Endodermal cell (in vitro differentiated cells): ENCODE results near the gene GOLGA8T. TPM values are rescaled to one million over a fixed set of nuclear protein-coding genes. Genes with fewer than 3 reads are reported as not detected.
"Not testable (repeated sequence)": the region's sequence is repeated elsewhere in the genome, so short reads cannot be mapped to it uniquely, and the experiment has no call there.

ENCODE experiments used
- DNase-seq: peaks from one replicate; pipeline ENCODE4 v3.0.0-alpha.2; 2017
- H3K27ac ChIP-seq: 2 replicates; pipeline ENCODE4 v1.5.1; 2013; ENCODE audit warnings: mild to moderate bottlenecking, low read depth, low read length, moderate library complexity
- H3K27me3 ChIP-seq: 2 replicates; pipeline ENCODE4 v1.6.1; 2013; ENCODE audit warnings: mild to moderate bottlenecking, low read length, moderate library complexity; ENCODE audit not compliant: insufficient read depth, control insufficient read depth, poor library complexity, severe bottlenecking
- H3K36me3 ChIP-seq: 2 replicates; pipeline ENCODE4 v1.7.0; 2013; ENCODE audit warnings: mild to moderate bottlenecking, low read length, moderate library complexity; ENCODE audit not compliant: control insufficient read depth, insufficient read depth
- H3K4me1 ChIP-seq: one replicate; pipeline ENCODE4 v1.7.0; 2013; ENCODE audit warnings: low read length; ENCODE audit not compliant: control insufficient read depth, insufficient read depth
- H3K4me3 ChIP-seq: 2 replicates; pipeline ENCODE4 v1.5.1; 2013; ENCODE audit warnings: mild to moderate bottlenecking, low read length, moderate library complexity
- H3K9ac ChIP-seq: 2 replicates; pipeline ENCODE4 v1.6.1; 2013; ENCODE audit warnings: mild to moderate bottlenecking, low read length, moderate library complexity; ENCODE audit not compliant: poor library complexity, severe bottlenecking; ENCODE audit errors: extremely low read depth
- H3K9me3 ChIP-seq: 2 replicates; pipeline ENCODE4 v1.6.1; 2013; ENCODE audit warnings: mild to moderate bottlenecking, low read length, moderate library complexity; ENCODE audit not compliant: control insufficient read depth
- H3K27ac Mint-ChIP-seq: 2 replicates; pipeline ENCODE4 v1.8.0; 2020; ENCODE audit warnings: mixed read lengths
- H3K27me3 Mint-ChIP-seq: 2 replicates; pipeline ENCODE4 v1.8.0; 2021; ENCODE audit warnings: mild to moderate bottlenecking, mixed read lengths; ENCODE audit not compliant: insufficient read depth
- H3K36me3 Mint-ChIP-seq: 2 replicates; pipeline ENCODE4 v1.8.0; 2020; ENCODE audit warnings: low read depth, mixed read lengths
- H3K4me1 Mint-ChIP-seq: 2 replicates; pipeline ENCODE4 v1.8.0; 2020; ENCODE audit warnings: mixed read lengths
- H3K4me3 Mint-ChIP-seq: 2 replicates; pipeline ENCODE4 v1.8.0; 2020; ENCODE audit warnings: mild to moderate bottlenecking, moderate library complexity, mixed read lengths
- H3K9me3 Mint-ChIP-seq: 2 replicates; pipeline ENCODE4 v1.8.0; 2020; ENCODE audit warnings: mild to moderate bottlenecking, mixed read lengths
- WGBS, 2 experiments: methylation state at CpG; one replicate each; pipeline versions ENCODE4 v1.1.5 to v1.1.7; 2013; ENCODE audit warnings: missing lambda C conversion rate in 2 of 2, mixed read lengths in 1 of 2; ENCODE audit not compliant: insufficient coverage in 1 of 2, insufficient read length in 1 of 2; 5-methylcytosine and 5-hydroxymethylcytosine counted together
- long read RNA-seq, 4 experiments: library from polyadenylated mRNA in 2 of 4; library from RNA in 1 of 4; library from capped mRNA in 1 of 4; stranded (forward) in 3 of 4; unstranded in 1 of 4; transcript quantifications; one replicate each; pipeline ENCODE4 v2.0.0, GENCODE V29; 2020 to 2021; ENCODE audit warnings: inconsistent platforms in 1 of 4
- polyA plus RNA-seq, 2 experiments: library from polyadenylated mRNA; stranded (reverse); fragments of 50-300 nt; gene quantifications; one replicate each; pipeline ENCODE4 v1.2.3, GENCODE V29; 2013
- total RNA-seq, 2 donors: library from RNA; stranded (reverse); fragmentation: NEBNext Ultra II Directional in 1 of 2; extraction: Animal tissue kit (Norgen Biotek cat#: 25700) in 1 of 2; gene quantifications; 2 replicates in 1 of 2; 3 replicates in 1 of 2; pipeline ENCODE4 v1.2.1, GENCODE V29; 2021

GOLGA8T gene
- under 1 TPM; 0.20 to 0.58 TPM for total RNA-seq
- 0.68 TPM for polyA plus RNA-seq (2013, experiment 1 of 2)
- 0.50 TPM for polyA plus RNA-seq (2013, experiment 2 of 2)
- long read RNA-seq, experiment 1, result 0 reads
- long read RNA-seq, experiment 2, result 0 reads
- long read RNA-seq, experiment 3, result 0 reads
- long read RNA-seq, experiment 4, result 0 reads

GRCh38 chr15:30134751-30135150 lies at the start of gene GOLGA8T:
TSS of gene GOLGA8T (plus strand) at chr15:30135051. CDS start at chr15:30135149, 98 bp downstream.
- DNase-seq, H3K36me3 ChIP-seq, H3K9ac ChIP-seq, H3K4me1 ChIP-seq, H3K27ac Mint-ChIP-seq, H3K4me3 Mint-ChIP-seq, H3K27me3 Mint-ChIP-seq, H3K36me3 Mint-ChIP-seq, H3K9me3 ChIP-seq, H3K27ac ChIP-seq, H3K9me3 Mint-ChIP-seq, H3K4me1 Mint-ChIP-seq, H3K27me3 ChIP-seq, H3K4me3 ChIP-seq: not testable (repeated sequence)
- WGBS, 2 experiments, result no CpG with 5 or more reads among the region's 7 CpGs

- H3K27ac Mint-ChIP-seq, H3K27me3 ChIP-seq, H3K9me3 Mint-ChIP-seq, DNase-seq, H3K36me3 Mint-ChIP-seq, H3K4me1 Mint-ChIP-seq, H3K9me3 ChIP-seq, H3K4me1 ChIP-seq, H3K4me3 Mint-ChIP-seq, H3K4me3 ChIP-seq, H3K27me3 Mint-ChIP-seq, H3K36me3 ChIP-seq, H3K27ac ChIP-seq, H3K9ac ChIP-seq: not testable (repeated sequence)
- WGBS, 2 experiments, result no CpG with 5 or more reads among the region's 8 CpGs
Observed at GRCh38 chr15:30097827-30098226, 37.0 kb upstream of the GOLGA8T start.

GRCh38 chr15:30102890-30103289 lies 32.0 kb upstream of the GOLGA8T start:
- H3K9me3 ChIP-seq, H3K27me3 ChIP-seq, H3K4me1 Mint-ChIP-seq, H3K27ac Mint-ChIP-seq, H3K27me3 Mint-ChIP-seq, H3K36me3 ChIP-seq, DNase-seq, H3K27ac ChIP-seq, H3K4me3 ChIP-seq, H3K4me1 ChIP-seq, H3K36me3 Mint-ChIP-seq, H3K9me3 Mint-ChIP-seq, H3K9ac ChIP-seq, H3K4me3 Mint-ChIP-seq: not testable (repeated sequence)
- no CpG with 5 or more reads among the region's 12 CpGs for WGBS, 2 experiments

- H3K27ac ChIP-seq, H3K9me3 ChIP-seq, H3K27me3 Mint-ChIP-seq, H3K36me3 Mint-ChIP-seq, H3K4me1 ChIP-seq, H3K9me3 Mint-ChIP-seq, H3K9ac ChIP-seq, H3K4me1 Mint-ChIP-seq, H3K27ac Mint-ChIP-seq, DNase-seq, H3K4me3 ChIP-seq, H3K36me3 ChIP-seq, H3K4me3 Mint-ChIP-seq, H3K27me3 ChIP-seq: not testable (repeated sequence)
- WGBS, 2 experiments, result 28 to 40% methylated on average over 1 to 5 of the region's 42 CpGs
Observed at GRCh38 chr15:30103941-30104507, 30.8 kb upstream of the GOLGA8T start.

GRCh38 chr15:30110591-30110990 lies 24.3 kb upstream of the GOLGA8T start:
- H3K27ac Mint-ChIP-seq, H3K36me3 ChIP-seq, H3K36me3 Mint-ChIP-seq, H3K9me3 Mint-ChIP-seq, H3K27ac ChIP-seq, H3K27me3 ChIP-seq, H3K4me1 ChIP-seq, H3K4me3 Mint-ChIP-seq, H3K27me3 Mint-ChIP-seq, H3K9ac ChIP-seq, H3K4me1 Mint-ChIP-seq, DNase-seq, H3K4me3 ChIP-seq, H3K9me3 ChIP-seq: not testable (repeated sequence)
- no CpG with 5 or more reads among the region's 4 CpGs for whole genome bisulfite sequencing, 2 experiments
